Measurements from ENCODE around the gene SAMD11. TPM values are rescaled to one million over a fixed set of nuclear protein-coding genes. Genes with fewer than 3 reads are reported as not detected.

Gene SAMD11
- polyA plus RNA-seq, 2 of the 4 experiments (the other 2 are of a cell fraction): 22.4 to 52.8 TPM

DNA sequence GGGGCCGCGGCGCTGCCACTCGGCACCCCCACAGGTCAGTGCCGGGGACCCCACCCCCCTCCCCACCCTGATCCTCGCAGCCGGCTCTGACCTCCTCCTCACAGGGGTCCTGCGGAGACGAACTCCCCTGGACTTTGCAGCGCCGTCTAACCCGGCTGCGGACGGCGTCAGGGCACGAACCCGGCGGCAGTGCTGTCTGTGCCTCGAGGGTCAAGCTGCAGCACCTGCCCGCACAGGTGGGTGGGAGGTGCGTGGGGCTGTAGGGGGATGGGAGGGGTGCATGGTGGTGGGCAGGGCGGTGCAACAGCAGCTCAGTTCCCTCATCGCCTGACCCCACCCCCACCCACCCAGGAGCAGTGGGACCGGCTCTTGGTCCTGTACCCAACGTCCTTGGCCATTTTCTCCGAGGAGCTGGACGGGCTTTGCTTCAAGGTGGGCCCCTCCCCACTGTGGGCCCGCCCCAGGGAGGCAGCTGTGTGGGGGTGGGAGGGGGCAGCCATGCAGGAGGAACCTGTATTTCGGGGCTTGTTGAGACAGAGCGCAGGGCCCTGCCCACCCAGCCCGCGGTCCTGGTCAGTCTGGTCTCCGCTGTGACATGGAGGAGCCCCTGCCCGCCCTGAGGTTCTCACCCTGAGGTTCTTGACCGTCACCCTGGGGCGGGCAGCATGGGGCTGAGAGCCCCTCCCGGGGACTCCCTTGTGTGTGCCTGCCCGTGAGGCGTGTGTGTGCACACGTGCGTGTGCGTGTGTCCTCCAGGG lies 47.4 kb downstream of the SAMD11 start:
- Histone ChIP-seq H3K9me3 (no peaks in the 10 kb centered on the region), H3K4me1 (peaks cover 14% of the 10 kb centered on the region), H3K27ac (no peak overlapping the region), H3K4me2 (no peak overlapping the region), H3K4me3 (no peak overlapping the region)
- TF ChIP-seq EP300 (IDR thresholded peaks at IDR 0.05): no peak
- no peak for TF ChIP-seq NR3C1 (IDR thresholded peaks at IDR 0.05)
- no peak for TF ChIP-seq JUNB (IDR thresholded peaks at IDR 0.05)
- 100% methylated on average over 1 of the region's 42 CpGs for WGBS (ENCODE audit: missing lambda C conversion rate)
- FAIRE-seq (no peak), ATAC-seq (no peak), DNase-seq (ENCODE audit: low read depth in 1 of 2, low spot score in 1 of 2) (no peak)
- ChIA-PET CTCF (interaction anchor here (1.4 to 1.6 kb wide), 2 partner anchors 12 to 66 kb away, joined by 4 to 8 read pairs; no protein-coding TSS in a partner anchor), POLR2A (no interaction called here)

- ChIA-PET CTCF (no interaction called here), POLR2A (no interaction called here)
- no peak for FAIRE-seq
- no peak for ATAC-seq
- TF ChIP-seq CHD4 (IDR thresholded peaks at IDR 0.05; ENCODE audit: borderline replicate concordance) (no peak), RFX5 (IDR thresholded peaks at IDR 0.05) (no peak), JUN (IDR thresholded peaks at IDR 0.05) (no peak), TP53 (CRISPR knock-in tag; IDR thresholded peaks at IDR 0.05) (no peak)
- H3K9me3 ChIP-seq: no peaks in the 10 kb centered on the region
- 89% methylated on average over 12 of the region's 34 CpGs for WGBS (ENCODE audit: missing lambda C conversion rate)
- H3K4me1 ChIP-seq: peaks cover 13% of the 10 kb centered on the region; the same call in 2 of the 3 replicates
- no peak overlapping the region for H3K27ac ChIP-seq
- no peak overlapping the region for H3K4me3 ChIP-seq
- H3K4me2 ChIP-seq: no peak overlapping the region
- DNase-seq (ENCODE audit: low read depth in 1 of 2, low spot score in 1 of 2): no peak
Observed at GRCh38 chr1:971751-972506, 48.2 kb downstream of the SAMD11 start.

DNA sequence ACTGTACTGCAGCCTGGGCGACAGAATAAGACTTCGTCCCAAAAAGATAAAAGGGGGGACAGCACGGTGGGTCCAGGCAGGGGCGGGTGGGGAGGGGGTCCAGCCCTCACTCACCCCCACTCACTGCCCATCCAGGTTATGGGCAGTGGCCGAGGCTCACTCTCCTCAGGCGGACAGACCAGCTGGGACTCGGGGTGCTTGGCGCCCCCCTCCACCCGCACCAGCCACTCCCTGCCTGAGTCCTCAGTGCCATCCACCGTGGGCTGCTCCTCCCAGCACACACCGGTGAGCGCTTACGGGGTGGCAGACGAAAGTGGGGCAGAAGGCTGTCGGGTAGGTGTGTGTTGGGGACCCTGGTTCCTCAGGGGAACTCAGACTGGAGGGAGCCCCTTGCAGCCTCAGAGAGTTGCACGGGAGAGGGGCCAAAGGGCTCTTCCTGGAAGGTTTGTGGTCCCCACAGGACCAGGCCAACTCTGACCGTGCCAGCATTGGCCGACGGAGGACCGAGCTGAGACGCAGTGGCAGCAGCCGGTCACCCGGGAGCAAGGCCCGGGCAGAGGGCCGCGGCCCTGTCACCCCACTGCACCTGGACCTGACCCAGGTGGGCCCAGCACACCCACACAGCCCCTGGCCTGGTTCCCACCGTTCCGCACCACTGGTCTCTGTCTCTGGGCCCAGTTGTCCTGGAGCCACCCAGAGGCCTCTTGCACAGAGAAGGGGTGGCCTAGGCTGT lies 49.2 kb downstream of the SAMD11 start:
- no peak for ATAC-seq
- Histone ChIP-seq H3K4me3 (no peak overlapping the region), H3K4me1 (peaks cover 7% of the 10 kb centered on the region; the same call in 1 of the 3 replicates), H3K4me2 (no peak overlapping the region), H3K9me3 (no peaks in the 10 kb centered on the region), H3K27ac (no peak overlapping the region)
- CTCF ChIA-PET: interaction anchor here (3.7 kb wide), 1 partner anchor 32 kb away, joined by 26 read pairs; no protein-coding TSS in a partner anchor
- TF ChIP-seq ATOH8 (CRISPR knock-in tag; IDR thresholded peaks at IDR 0.05; ENCODE audit: low read depth) (no peak), KDM1A (IDR thresholded peaks at IDR 0.05; ENCODE audit: low read depth) (no peak), BHLHE40 (IDR thresholded peaks at IDR 0.05; ENCODE audit: low read depth, low read length) (no peak), ESRRA (IDR thresholded peaks at IDR 0.05; ENCODE audit: borderline replicate concordance, low read length) (no peak), ZSCAN20 (CRISPR knock-in tag; IDR thresholded peaks at IDR 0.05) (no peak), PHF8 (IDR thresholded peaks at IDR 0.05; ENCODE audit: borderline replicate concordance, low read depth) (no peak), KDM5A (IDR thresholded peaks at IDR 0.05) (no peak), CEBPB (IDR thresholded peaks at IDR 0.05) (no peak), FOSL2 (IDR thresholded peaks at IDR 0.05) (no peak), FOSL2 (CRISPR knock-in tag; IDR thresholded peaks at IDR 0.05) (no peak), POLR2AphosphoS2 (conservative IDR thresholded peaks at IDR 0.05; ENCODE audit: low read length) (no peak), ZFP36 (IDR thresholded peaks at IDR 0.05; ENCODE audit: borderline replicate concordance, partially characterized antibody) (no peak), MAX (IDR thresholded peaks at IDR 0.05) (no peak), HMGXB4 (CRISPR knock-in tag; IDR thresholded peaks at IDR 0.05; ENCODE audit: borderline replicate concordance) (no peak), EHMT2 (IDR thresholded peaks at IDR 0.05; ENCODE audit: low read depth) (no peak), ZC3H11A (IDR thresholded peaks at IDR 0.05) (no peak)
- TF ChIP-seq, protein P1, sequence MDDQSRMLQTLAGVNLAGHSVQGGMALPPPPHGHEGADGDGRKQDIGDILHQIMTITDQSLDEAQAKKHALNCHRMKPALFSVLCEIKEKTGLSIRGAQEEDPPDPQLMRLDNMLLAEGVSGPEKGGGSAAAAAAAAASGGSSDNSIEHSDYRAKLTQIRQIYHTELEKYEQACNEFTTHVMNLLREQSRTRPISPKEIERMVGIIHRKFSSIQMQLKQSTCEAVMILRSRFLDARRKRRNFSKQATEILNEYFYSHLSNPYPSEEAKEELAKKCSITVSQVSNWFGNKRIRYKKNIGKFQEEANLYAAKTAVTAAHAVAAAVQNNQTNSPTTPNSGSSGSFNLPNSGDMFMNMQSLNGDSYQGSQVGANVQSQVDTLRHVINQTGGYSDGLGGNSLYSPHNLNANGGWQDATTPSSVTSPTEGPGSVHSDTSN (IDR thresholded peaks at IDR 0.05): no peak
- POLR2A ChIA-PET: no interaction called here
- 96% methylated on average over 7 of the region's 28 CpGs for WGBS (ENCODE audit: missing lambda C conversion rate)
- no peak for FAIRE-seq
- DNase-seq (ENCODE audit: low read depth in 1 of 2, low spot score in 1 of 2): no peak
